K562 (cell line): ENCODE results near the gene MYLK3. TPM values are rescaled to one million over a fixed set of nuclear protein-coding genes. Genes with fewer than 3 reads are reported as not detected.

Source experiments
- ATF1 ChIP-seq, 2 experiments: fragments of 450-650 bp in 1 of 2; IDR thresholded peaks; 2 replicates each; pipeline ENCODE4 v1.6.1; 2016; ENCODE audit warnings: missing compliant biosample characterization in 1 of 2, missing genetic modification characterization in 1 of 2
- BRD9 ChIP-seq: fragments of 450-650 bp; IDR thresholded peaks from 2 replicates; pipeline ENCODE4 v1.6.1; 2018; ENCODE audit warnings: low read depth; ENCODE audit not compliant: partially characterized antibody
- CHD4 ChIP-seq: fragments of 200-600 bp; sonication (generic); IDR thresholded peaks from 3 replicates; pipeline ENCODE4 v1.6.1; 2012; ENCODE audit warnings: low read depth, mild to moderate bottlenecking, mixed read lengths, low read length, inconsistent platforms; ENCODE audit not compliant: insufficient read depth, insufficient replicate concordance, poor library complexity, severe bottlenecking
- CSDE1 ChIP-seq, 2 experiments: fragments of 450-650 bp; IDR thresholded peaks; 2 replicates each; pipeline ENCODE4 v1.6.1; 2016; ENCODE audit warnings: mild to moderate bottlenecking in 1 of 2
- CTCFL ChIP-seq: IDR thresholded peaks from 2 replicates; pipeline ENCODE4 v1.6.1; 2011; ENCODE audit warnings: borderline replicate concordance, low read depth, mild to moderate bottlenecking, moderate library complexity, low read length; ENCODE audit not compliant: insufficient read depth, poor library complexity, severe bottlenecking
- DLX4 ChIP-seq: fragments of 250-450 bp; sonication (Bioruptor Pico); IDR thresholded peaks from 2 replicates; pipeline ENCODE4 v1.6.1; 2021; ENCODE audit warnings: mild to moderate bottlenecking
- E2F4 ChIP-seq: sonication (generic); formaldehyde crosslinking; IDR thresholded peaks from 2 replicates; pipeline ENCODE4 v1.8.0; 2022; ENCODE audit warnings: mild to moderate bottlenecking, low read depth, missing genetic modification reagents
- FOSL1 ChIP-seq: fragments of 200-800 bp; sonication (Bioruptor generic); conservative IDR thresholded peaks from 2 replicates; pipeline ENCODE4 v1.6.1; 2016; ENCODE audit warnings: missing genetic modification characterization, missing compliant biosample characterization
- ID3 ChIP-seq, 2 experiments: fragments of 250-450 bp in 1 of 2; fragments of 450-650 bp in 1 of 2; sonication (Bioruptor Pico) in 1 of 2; IDR thresholded peaks; 2 replicates each; pipeline versions ENCODE4 v1.6.1 to v1.8.0; 2016 to 2021; ENCODE audit warnings: mild to moderate bottlenecking in 2 of 2, moderate library complexity in 2 of 2, missing compliant biosample characterization in 1 of 2, missing genetic modification characterization in 1 of 2
- MCM5 ChIP-seq: fragments of 450-650 bp; IDR thresholded peaks from 2 replicates; pipeline ENCODE4 v1.6.1; 2016; ENCODE audit warnings: low read depth
- MEF2D ChIP-seq: conservative IDR thresholded peaks from 2 replicates; pipeline ENCODE4 v1.6.1; 2016; ENCODE audit warnings: low read depth, missing genetic modification characterization, missing compliant biosample characterization
- MLLT1 ChIP-seq, 2 experiments: fragments of 450-650 bp; IDR thresholded peaks; 2 replicates each; pipeline ENCODE4 v1.6.1; 2016
- PHF8 ChIP-seq: fragments of 200-600 bp; sonication (generic); IDR thresholded peaks from 2 replicates; pipeline ENCODE4 v1.6.1; 2012; ENCODE audit warnings: mixed run types, mild to moderate bottlenecking, inconsistent platforms, low read length, moderate library complexity, borderline replicate concordance
- POLR2AphosphoS2 ChIP-seq: IDR thresholded peaks from 2 replicates; pipeline ENCODE4 v1.6.1; 2012; ENCODE audit warnings: low read length, improper control_type of control experiment
- POLR2H ChIP-seq: IDR thresholded peaks from 2 replicates; pipeline ENCODE4 v1.6.1; 2016; ENCODE audit warnings: missing genetic modification characterization, low read depth, mild to moderate bottlenecking, control low read depth, missing compliant biosample characterization, moderate library complexity
- RB1 ChIP-seq: fragments of 450-650 bp; IDR thresholded peaks from 2 replicates; pipeline ENCODE4 v1.6.1; 2017; ENCODE audit warnings: low read depth, mild to moderate bottlenecking
- STAG1 ChIP-seq: sonication (generic); formaldehyde crosslinking; IDR thresholded peaks from 2 replicates; pipeline ENCODE4 v1.5.0; 2020; ENCODE audit warnings: missing genetic modification reagents, borderline replicate concordance
- ZNF551 ChIP-seq: fragments of 250-450 bp; sonication (Bioruptor Pico); IDR thresholded peaks from 2 replicates; pipeline ENCODE4 v1.5.0; 2021; ENCODE audit warnings: mild to moderate bottlenecking, moderate library complexity
- polyA plus RNA-seq, 8 experiments: library from polyadenylated mRNA; depleted of rRNA in 4 of 8; stranded (reverse) in 5 of 8; unstranded in 3 of 8; fragments of >200 nt; fragmentation: Nextera tagmentation in 2 of 8; fragmentation: Illumina TruSeq in 1 of 8; extraction: Ambion mirVana in 2 of 8; extraction: Trizol in 1 of 8; gene quantifications; 2 replicates each; pipeline versions ENCODE4 v1.2.1 to v1.2.3, GENCODE V29; 2011 to 2014; ENCODE audit warnings: inconsistent platforms in 1 of 8, missing spikeins in 1 of 8
- total RNA-seq, 7 experiments: library from RNA; depleted of rRNA in 6 of 7; stranded (reverse); fragments of >200 nt in 6 of 7; fragmentation: Illumina TruSeq in 2 of 7; extraction: Trizol in 2 of 7; gene quantifications; 2 replicates each; pipeline versions ENCODE4 v1.2.1 to v1.2.3, GENCODE V29; 2011 to 2021; ENCODE audit warnings: low replicate concordance in 1 of 7

Gene MYLK3
- total and polyA plus RNA-seq, 9 of the 15 experiments (the other 6 are each of a cell fraction or from before 2014, with no cell fraction given), result 0.69 to 10.7 (median 4.7) TPM

GRCh38 chr16:46689365-46690280 is 58.5 kb downstream of the MYLK3 start, which contains the start of gene ORC6 (continued):
- TF ChIP-seq ZNF551 (CRISPR knock-in tag) (no peak), MEF2D (tag) (no peak), POLR2AphosphoS2 (no peak), POLR2H (peak; percentile 66; the same call in 1 of the 2 replicates), MCM5 (no peak), ATF1 (CRISPR knock-in tag; IDR thresholded peaks at IDR 0.05) (no peak), ATF1 (tag; IDR thresholded peaks at IDR 0.05) (peak; percentile 47; the same call in 1 of the 2 replicates), ID3 (CRISPR knock-in tag; IDR thresholded peaks at IDR 0.05) (no peak), ID3 (tag; IDR thresholded peaks at IDR 0.05) (no peak), BRD9 (no peak), E2F4 (CRISPR knock-in tag) (peak; percentile 87; the same call in 1 of the 2 replicates), CHD4 (no peak), MLLT1 (IDR thresholded peaks at IDR 0.05) (0 out of 4 replicates have a peak, but pooled peaks of 1 of the 2 experiments have one; percentile 28), FOSL1 (tag) (no peak), RB1 (peak; percentile 38; the same call in 1 of the 2 replicates), PHF8 (peak; percentile 68; the same call in 1 of the 2 replicates), DLX4 (CRISPR knock-in tag) (no peak), STAG1 (CRISPR knock-in tag) (peak; percentile 4; the same call in 1 of the 2 replicates), CTCFL (peak; percentile 13), CSDE1 (IDR thresholded peaks at IDR 0.05) (no peak)
